HCT116 (cell line): Measurements from ENCODE around the gene MARCKSL1. TPM values are rescaled to one million over a fixed set of nuclear protein-coding genes. Genes with fewer than 3 reads are reported as not detected.

Source experiments
- ATAC-seq: fragments of 200-7000 bp; cut with Tn5 transposase; 2 replicates; pipeline ENCODE4 v1.9.1; 2020; ENCODE audit warnings: mild to moderate bottlenecking, moderate library complexity
- BruUV-seq: library from RNA; stranded (reverse); fragments of 400-500 nt; replicated peaks from 2 replicates; lab custom pipeline; 2021; lab: Mats Ljungman, UMichigan
- CTCF ChIA-PET: fragments of 300-600 bp; sonication (Branson Sonifier 250); formaldehyde crosslinking; loops from one replicate; lab custom pipeline; 2021; ENCODE audit warnings: antibody characterized with exemption; lab: Charles Lee
- POLR2A ChIA-PET: fragments of 300-600, 350-600 bp; sonication (Branson Sonifier 250); formaldehyde crosslinking; loops from one replicate; lab custom pipeline; 2021; ENCODE audit warnings: antibody characterized with exemption; lab: Charles Lee
- RAD21 ChIA-PET, 2 experiments: fragments of 300-600 bp; sonication (Branson Sonifier 250); formaldehyde crosslinking; loops; one replicate each; lab custom pipeline; 2023; ENCODE audit warnings: low total read pairs in 2 of 2; ENCODE audit not compliant: uncharacterized antibody in 2 of 2, unreplicated experiment in 2 of 2, low non-redundant PET in 1 of 2; lab: Charles Lee
- DNase-seq: peaks from one replicate; pipeline ENCODE4 v3.0.0-alpha.2; 2010; ENCODE audit warnings: low read depth, low spot score
- H2AFZ ChIP-seq: fragments of 200-600 bp; shearing (Covaris generic), sonication (generic); 2 replicates; pipeline ENCODE4 v1.6.1; 2017; ENCODE audit warnings: low read depth, mixed run types, mixed read lengths, antibody characterized with exemption, low read length; ENCODE audit not compliant: poor library complexity, severe bottlenecking
- H3K27ac ChIP-seq: 2 replicates; pipeline ENCODE4 v1.5.1; 2012; ENCODE audit warnings: low read depth, low read length
- H3K27me3 ChIP-seq: fragments of 200-600 bp; sonication (generic); 2 replicates; pipeline ENCODE4 v1.6.1; 2016; ENCODE audit warnings: mixed run types, low read length, mixed read lengths; ENCODE audit not compliant: insufficient read depth
- H3K36me3 ChIP-seq, 2 experiments: fragments of 200-500 bp in 1 of 2; fragments of 200-600 bp in 1 of 2; sonication (Bioruptor generic) in 1 of 2; sonication (generic) in 1 of 2; 2 replicates each; pipeline versions ENCODE4 v1.5.1 to v1.6.1; 2014 to 2016; ENCODE audit warnings: low read length in 2 of 2, inconsistent platforms in 1 of 2, mixed read lengths in 1 of 2, mixed run types in 1 of 2; ENCODE audit not compliant: insufficient read depth in 2 of 2, control insufficient read depth in 1 of 2
- H3K4me1 ChIP-seq, 2 experiments: fragments of 200-600 bp in 1 of 2; sonication (generic) in 1 of 2; 2 replicates each; pipeline versions ENCODE4 v1.5.1 to v1.6.1; 2012 to 2017; ENCODE audit warnings: low read length in 2 of 2, inconsistent platforms in 1 of 2, mild to moderate bottlenecking in 1 of 2, mixed read lengths in 1 of 2, mixed run types in 1 of 2, moderate library complexity in 1 of 2; ENCODE audit not compliant: insufficient read depth in 2 of 2, control insufficient read depth in 1 of 2
- H3K4me2 ChIP-seq: fragments of 200-600 bp; sonication (generic); 2 replicates; pipeline ENCODE4 v1.6.1; 2017; ENCODE audit warnings: mixed run types, low read length, mixed read lengths
- H3K4me3 ChIP-seq, 2 experiments: fragments of 200-600 bp in 1 of 2; sonication (generic) in 1 of 2; replicated peaks in 1 of 2; 2 replicates each; pipeline ENCODE4 v1.5.1; 2011 to 2016; ENCODE audit warnings: low read length in 2 of 2, control low read depth in 1 of 2, low read depth in 1 of 2, mild to moderate bottlenecking in 1 of 2, mixed read lengths in 1 of 2, mixed run types in 1 of 2
- H3K79me2 ChIP-seq: fragments of 200-600 bp; sonication (generic); 2 replicates; pipeline ENCODE4 v1.6.1; 2017; ENCODE audit warnings: mild to moderate bottlenecking, mixed run types, low read length, moderate library complexity, mixed read lengths; ENCODE audit not compliant: insufficient read depth
- H3K9ac ChIP-seq: fragments of 200-600 bp; sonication (generic); 2 replicates; pipeline ENCODE4 v1.6.1; 2016; ENCODE audit warnings: low read length, mixed read lengths
- H3K9me2 ChIP-seq: fragments of 200-600 bp; sonication (generic), shearing (Covaris generic); 2 replicates; pipeline ENCODE4 v1.6.1; 2017; ENCODE audit warnings: mixed run types, mild to moderate bottlenecking, moderate library complexity; ENCODE audit not compliant: insufficient read depth
- H3K9me3 ChIP-seq, 2 experiments: fragments of 200-500 bp in 1 of 2; fragments of 200-600 bp in 1 of 2; sonication (Bioruptor generic) in 1 of 2; sonication (generic) in 1 of 2; 2 replicates each; pipeline ENCODE4 v1.6.1; 2014 to 2017; ENCODE audit warnings: low read length in 2 of 2, mixed read lengths in 2 of 2, inconsistent platforms in 1 of 2, low read depth in 1 of 2, mild to moderate bottlenecking in 1 of 2, mixed run types in 1 of 2, moderate library complexity in 1 of 2; ENCODE audit not compliant: control insufficient read depth in 1 of 2, insufficient read depth in 1 of 2
- H4K20me1 ChIP-seq: fragments of 200-600 bp; sonication (generic), shearing (Covaris generic); 2 replicates; pipeline ENCODE4 v1.6.1; 2017; ENCODE audit warnings: mixed run types, mild to moderate bottlenecking, moderate library complexity; ENCODE audit not compliant: insufficient read depth
- CEBPB ChIP-seq: IDR thresholded peaks from 2 replicates; pipeline ENCODE4 v1.6.1; 2012; ENCODE audit warnings: low read depth
- CTCF ChIP-seq, 3 experiments: fragments of 200-600 bp in 1 of 3; sonication (generic) in 1 of 3; IDR thresholded peaks in 2 of 3; conservative IDR thresholded peaks in 1 of 3; 2 replicates each; pipeline ENCODE4 v1.5.1; 2012 to 2017; ENCODE audit warnings: low read depth in 2 of 3, low read length in 2 of 3, antibody characterized with exemption in 1 of 3, borderline replicate concordance in 1 of 3, control low read depth in 1 of 3, mild to moderate bottlenecking in 1 of 3, mixed read lengths in 1 of 3, mixed run types in 1 of 3, moderate library complexity in 1 of 3; ENCODE audit not compliant: insufficient read depth in 1 of 3
- EGR1 ChIP-seq: IDR thresholded peaks from 2 replicates; pipeline ENCODE4 v1.6.1; 2012; ENCODE audit warnings: low read depth
- EZH2 ChIP-seq: fragments of 200-600 bp; sonication (generic); IDR thresholded peaks from 2 replicates; pipeline ENCODE4 v1.6.1; 2017; ENCODE audit warnings: antibody characterized with exemption, mixed run types
- EZH2phosphoT487 ChIP-seq: fragments of 200-600 bp; IDR thresholded peaks from 2 replicates; pipeline ENCODE4 v1.6.1; 2018; ENCODE audit warnings: antibody characterized with exemption, borderline replicate concordance
- FOSL1 ChIP-seq: IDR thresholded peaks from 2 replicates; pipeline ENCODE4 v1.6.1; 2012; ENCODE audit warnings: low read depth
- JUND ChIP-seq: IDR thresholded peaks from 2 replicates; pipeline ENCODE4 v1.6.1; 2012
- MAX ChIP-seq: IDR thresholded peaks from 2 replicates; pipeline ENCODE4 v1.6.1; 2012
- REST ChIP-seq: IDR thresholded peaks from 2 replicates; pipeline ENCODE4 v1.6.1; 2012; ENCODE audit warnings: low read depth
- SP1 ChIP-seq: IDR thresholded peaks from 2 replicates; pipeline ENCODE4 v1.6.1; 2012; ENCODE audit warnings: low read depth
- ZBTB33 ChIP-seq: IDR thresholded peaks from 2 replicates; pipeline ENCODE4 v1.6.1; 2011; ENCODE audit warnings: mild to moderate bottlenecking, low read length, moderate library complexity; ENCODE audit not compliant: insufficient replicate concordance; ENCODE audit errors: extremely low read depth
- intact Hi-C: fragments of 100-400 bp; cut with micrococcal nuclease; formaldehyde crosslinking; loops from 2 replicates; pipeline ENCODE4 v1.10.0; 2022
- total RNA-seq: library from RNA; stranded (reverse); gene quantifications from one replicate; pipeline ENCODE4 v1.2.1, GENCODE V29; 2021; ENCODE audit not compliant: unreplicated experiment

Gene MARCKSL1
- total RNA-seq, 1 experiment from 2014 or later: 127 TPM

GRCh38 chr1:32332290-32333079 lies 3.5 kb downstream of the MARCKSL1 start:
- H3K9me3 ChIP-seq: no peaks in the 10 kb centered on the region
- peaks cover 22 to 51% of the 10 kb centered on the region in 2 experiments for H3K4me1 ChIP-seq
- TF ChIP-seq JUND (no peak), ZBTB33 (no peak), EZH2 (no peak), SP1 (peak; percentile 50), CEBPB (no peak), FOSL1 (no peak), EGR1 (peak; percentile 70), EZH2phosphoT487 (no peak), MAX (no peak), CTCF (IDR thresholded peaks at IDR 0.05 in 2 of 3, conservative IDR thresholded peaks at IDR 0.05 in 1 of 3; ENCODE audit: borderline replicate concordance in 1 of 3, insufficient read depth in 1 of 3, low read depth in 2 of 3, low read length in 2 of 3) (no peak), REST (no peak)
- peaks cover 18 to 42% of the 10 kb centered on the region in 2 experiments for H3K36me3 ChIP-seq
- CTCF ChIA-PET: no interaction called here
- no peaks in the 10 kb centered on the region for H3K9me2 ChIP-seq
- no peak overlapping the region for H3K4me3 ChIP-seq
- POLR2A ChIA-PET: interaction anchor here (1.1 to 1.7 kb wide), 2 partner anchors 23 to 40 kb away, joined by 3 read pairs; partner anchors contain the start of gene HDAC1
- BruUV-seq: no TSS peak
- H4K20me1 ChIP-seq: no peaks in the 10 kb centered on the region
- no peak for DNase-seq
- intact Hi-C loops: no loop called here
- H3K27ac ChIP-seq: peak overlapping the region; percentile 34
- H2AFZ ChIP-seq: no peak overlapping the region
- RAD21 ChIA-PET: no interaction called here
- no peaks in the 10 kb centered on the region for H3K27me3 ChIP-seq
- peak overlapping the region; percentile 56 for H3K4me2 ChIP-seq
- no peak for ATAC-seq
- peaks cover 24% of the 10 kb centered on the region for H3K79me2 ChIP-seq
- H3K9ac ChIP-seq: no peak overlapping the region
